Measurements from ENCODE around the gene AMER2. TPM values are rescaled to one million over a fixed set of nuclear protein-coding genes. Genes with fewer than 3 reads are reported as not detected.

AMER2 gene
- polyA plus RNA-seq, 1 of the 3 experiments (the other 2 are of a cell fraction), result not detected

- TF ChIP-seq YY1 (IDR thresholded peaks at IDR 0.05; ENCODE audit: low read depth) (no peak), ZBTB33 (IDR thresholded peaks at IDR 0.05; ENCODE audit: borderline replicate concordance, low read depth) (no peak), CTCF (IDR thresholded peaks at IDR 0.05) (peak; percentile 89), EP300 (IDR thresholded peaks at IDR 0.05; ENCODE audit: borderline replicate concordance in 1 of 2, low read depth in 1 of 2, low read length in 1 of 2) (no peak), USF2 (IDR thresholded peaks at IDR 0.05; ENCODE audit: borderline replicate concordance, low read depth, low read length) (no peak), RCOR1 (IDR thresholded peaks at IDR 0.05; ENCODE audit: low read length) (no peak), FOXJ3 (CRISPR knock-in tag; IDR thresholded peaks at IDR 0.05) (no peak), SMC3 (IDR thresholded peaks at IDR 0.05; ENCODE audit: low read depth, low read length) (peak; percentile 65), RAD21 (IDR thresholded peaks at IDR 0.05; ENCODE audit: low read length) (peak; percentile 71), MXI1 (IDR thresholded peaks at IDR 0.05; ENCODE audit: low read depth, low read length) (no peak), USF1 (IDR thresholded peaks at IDR 0.05; ENCODE audit: borderline replicate concordance, low read depth) (no peak)
- POLR2A ChIA-PET, result no interaction called here
- H3K79me2 ChIP-seq (ENCODE audit: insufficient read depth), result no peaks in the 10 kb centered on the region
- CTCF ChIA-PET, result interaction anchor here (0.6 to 3.4 kb wide), 27 partner anchors 8 to 391 kb away, joined by 3 to 27 read pairs (median 4); partner anchors contain the start of gene PABPC3
- no peaks in the 10 kb centered on the region for H3K9me3 ChIP-seq
- H3K4me3 ChIP-seq (ENCODE audit: low read depth in 2 of 2, low read length in 1 of 2), result no peak overlapping the region; a peak in 1 of 4 replicates
- H3K9me2 ChIP-seq, result no peaks in the 10 kb centered on the region
- no peak overlapping the region for H3K4me2 ChIP-seq
- H3K27ac ChIP-seq (ENCODE audit: low read depth in 2 of 2, low read length in 1 of 2), result no peak overlapping the region
- H3K4me1 ChIP-seq (ENCODE audit: control insufficient read depth in 1 of 2, insufficient read depth in 2 of 2, low read depth in 1 of 2, low read length in 1 of 2), result no peaks in the 10 kb centered on the region
- H2AFZ ChIP-seq (ENCODE audit: low read depth), result no peak overlapping the region
- H3K36me3 ChIP-seq (replicated peaks in 1 of 2; ENCODE audit: control insufficient read depth in 1 of 2, insufficient read depth in 2 of 2, low read length in 1 of 2), result no peaks in the 10 kb centered on the region
- H3K27me3 ChIP-seq (ENCODE audit: insufficient read depth), result peaks cover 9% of the 10 kb centered on the region; the same call in 1 of the 2 replicates
- peak; percentile 71 for DNase-seq
- 13% methylated on average over 3 of the region's 3 CpGs for WGBS (ENCODE audit: low lambda C conversion rate)
- H3K9ac ChIP-seq, result no peak overlapping the region
- no peaks in the 10 kb centered on the region for H4K20me1 ChIP-seq (ENCODE audit: insufficient read depth)
- H3F3A ChIP-seq (replicated peaks; ENCODE audit: insufficient read depth), result no peaks in the 10 kb centered on the region
Measured at GRCh38 chr13:25114220-25114619, 57.9 kb downstream of the AMER2 start.
